ENCODE results near the gene GALE.
"Not testable (repeated sequence)": the region's sequence is repeated elsewhere in the genome, so short reads cannot be mapped to it uniquely, and the experiment has no call there.

Gene GALE

GRCh38 chr1:23799570-23800399, 769 bp downstream of the GALE start:
- peaks cover 37% of the 10 kb centered on the region for H3K4me1 Mint-ChIP-seq
- peak; percentile 3 for ATAC-seq

GRCh38 chr1:23799255-23799569, 1.3 kb downstream of the GALE start:
- Mint-ChIP-seq H3K27ac (peak overlapping the region; percentile 76), H3K27me3 (no peaks in the 10 kb centered on the region), H3K36me3 (peaks cover 31% of the 10 kb centered on the region), H3K9me3 (no peaks in the 10 kb centered on the region), H3K4me3 (peak overlapping the region; percentile 93), H3K4me1 (peaks cover 43% of the 10 kb centered on the region)
- ATAC-seq = no peak

More at GRCh38 chr1:23799570-23800399, 769 bp downstream of the GALE start:
- Mint-ChIP-seq H3K9me3 (no peaks in the 10 kb centered on the region), H3K27me3 (no peaks in the 10 kb centered on the region), H3K36me3 (peaks cover 27% of the 10 kb centered on the region), H3K27ac (peak overlapping the region; percentile 76), H3K4me3 (peak overlapping the region; percentile 93)

GRCh38 chr1:23798662-23799142, 1.9 kb downstream of the GALE start:
- peaks cover 29% of the 10 kb centered on the region for H3K36me3 Mint-ChIP-seq
- H3K4me1 Mint-ChIP-seq = peaks cover 46% of the 10 kb centered on the region
- H3K9me3 Mint-ChIP-seq = no peaks in the 10 kb centered on the region
- peak overlapping the region; percentile 76 for H3K27ac Mint-ChIP-seq
- no peak for ATAC-seq
- H3K4me3 Mint-ChIP-seq = peak overlapping the region; percentile 26
- H3K27me3 Mint-ChIP-seq = no peaks in the 10 kb centered on the region

GRCh38 chr1:23797478-23798448, 2.8 kb downstream of the GALE start:
- no peak for ATAC-seq
- H3K36me3 Mint-ChIP-seq = peaks cover 29% of the 10 kb centered on the region
- H3K27ac Mint-ChIP-seq = no peak overlapping the region

GRCh38 chr1:23796466-23797271, 3.9 kb downstream of the GALE start:
- Mint-ChIP-seq H3K27ac (no peak overlapping the region), H3K36me3 (peaks cover 31% of the 10 kb centered on the region), H3K4me3 (no peak overlapping the region), H3K27me3 (no peaks in the 10 kb centered on the region), H3K9me3 (no peaks in the 10 kb centered on the region), H3K4me1 (peaks cover 60% of the 10 kb centered on the region)
- ATAC-seq = no peak

More at GRCh38 chr1:23797478-23798448, 2.8 kb downstream of the GALE start:
- Mint-ChIP-seq H3K9me3 (no peaks in the 10 kb centered on the region), H3K4me3 (no peak overlapping the region), H3K27me3 (no peaks in the 10 kb centered on the region), H3K4me1 (peaks cover 55% of the 10 kb centered on the region)

GRCh38 chr1:23795676-23796465, 4.7 kb downstream of the GALE start:
- H3K36me3 Mint-ChIP-seq = peaks cover 39% of the 10 kb centered on the region
- no peaks in the 10 kb centered on the region for H3K27me3 Mint-ChIP-seq
- no peak for ATAC-seq
- peak overlapping the region; percentile 48 for H3K27ac Mint-ChIP-seq
- no peaks in the 10 kb centered on the region for H3K9me3 Mint-ChIP-seq
- H3K4me1 Mint-ChIP-seq = peaks cover 60% of the 10 kb centered on the region
- H3K4me3 Mint-ChIP-seq = no peak overlapping the region

GRCh38 chr1:23794732-23795182, 5.8 kb downstream of the GALE start:
- Mint-ChIP-seq H3K36me3 (peaks cover 39% of the 10 kb centered on the region), H3K4me1 (peaks cover 59% of the 10 kb centered on the region), H3K27ac (peak overlapping the region; percentile 48)
- H3K4me3 Mint-ChIP-seq, ATAC-seq, H3K27me3 Mint-ChIP-seq, H3K9me3 Mint-ChIP-seq: not testable (repeated sequence)

GRCh38 chr1:23793861-23794731, 6.5 kb downstream of the GALE start:
- peaks cover 39% of the 10 kb centered on the region for H3K36me3 Mint-ChIP-seq
- H3K27ac Mint-ChIP-seq = peak overlapping the region; percentile 48
- no peaks in the 10 kb centered on the region for H3K9me3 Mint-ChIP-seq
- H3K4me1 Mint-ChIP-seq = peaks cover 52% of the 10 kb centered on the region
- no peak overlapping the region for H3K4me3 Mint-ChIP-seq
- no peak for ATAC-seq
- no peaks in the 10 kb centered on the region for H3K27me3 Mint-ChIP-seq

GRCh38 chr1:23793018-23793781, 7.4 kb downstream of the GALE start:
- no peaks in the 10 kb centered on the region for H3K9me3 Mint-ChIP-seq
- H3K27ac Mint-ChIP-seq = peak overlapping the region; percentile 96
- no peaks in the 10 kb centered on the region for H3K27me3 Mint-ChIP-seq
- peaks cover 39% of the 10 kb centered on the region for H3K36me3 Mint-ChIP-seq
- ATAC-seq = no peak
- peaks cover 44% of the 10 kb centered on the region for H3K4me1 Mint-ChIP-seq
- peak overlapping the region; percentile 36 for H3K4me3 Mint-ChIP-seq

GRCh38 chr1:23792151-23792945, 8.2 kb downstream of the GALE start:
- H3K27me3 Mint-ChIP-seq = no peaks in the 10 kb centered on the region
- peaks cover 44% of the 10 kb centered on the region for H3K4me1 Mint-ChIP-seq
- H3K4me3 Mint-ChIP-seq = peak overlapping the region; percentile 93
- ATAC-seq = no peak
- no peaks in the 10 kb centered on the region for H3K9me3 Mint-ChIP-seq
- H3K36me3 Mint-ChIP-seq = peaks cover 48% of the 10 kb centered on the region
- peak overlapping the region; percentile 96 for H3K27ac Mint-ChIP-seq

- Mint-ChIP-seq H3K36me3 (peaks cover 52% of the 10 kb centered on the region), H3K9me3 (no peaks in the 10 kb centered on the region), H3K27me3 (no peaks in the 10 kb centered on the region), H3K27ac (peak overlapping the region; percentile 96), H3K4me3 (peak overlapping the region; percentile 93), H3K4me1 (peaks cover 44% of the 10 kb centered on the region)
- ATAC-seq = peak; percentile 7
Measured at GRCh38 chr1:23791516-23792047, 9.0 kb downstream of the GALE start.
